Measurements from ENCODE around the gene PTPRN2. TPM values are rescaled to one million over a fixed set of nuclear protein-coding genes. Genes with fewer than 3 reads are reported as not detected.

The PTPRN2 gene
- total RNA-seq, 1 experiment from 2014 or later, result 1.1 TPM

DNA sequence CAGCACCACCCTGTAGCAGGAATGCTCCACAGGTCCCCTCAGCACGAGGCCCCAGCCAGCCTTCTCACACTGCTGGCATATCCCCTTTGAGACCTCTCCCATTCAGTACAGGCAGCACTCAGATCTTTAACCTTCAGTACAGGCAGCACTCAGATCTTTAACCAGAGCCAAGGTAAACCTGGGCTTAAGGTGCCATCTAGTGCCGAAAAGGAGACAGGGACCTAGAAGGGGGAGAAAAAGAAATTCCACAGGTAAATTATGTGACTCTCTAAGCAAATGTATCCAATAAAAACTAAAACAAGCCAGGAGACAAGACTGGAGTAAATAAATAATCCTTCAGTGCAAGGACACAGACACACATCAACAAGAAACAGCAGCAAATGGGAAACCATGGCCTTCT lies 358.6 kb downstream of the PTPRN2 start:
- Histone ChIP-seq H3K4me3 (ENCODE audit: low read depth in 2 of 2, low read length in 2 of 2) (no peak overlapping the region), H3K27ac (ENCODE audit: low read length) (no peak overlapping the region), H3K9me3 (ENCODE audit: control insufficient read depth, insufficient read depth, low read depth, low read length) (peaks cover 4% of the 10 kb centered on the region; the same call in 1 of the 2 replicates), H3K36me3 (ENCODE audit: control insufficient read depth, insufficient read depth, low read length) (no peaks in the 10 kb centered on the region), H3K27me3 (ENCODE audit: control insufficient read depth, insufficient read depth, low read length) (peaks cover 16% of the 10 kb centered on the region), H3K4me1 (ENCODE audit: control insufficient read depth, insufficient read depth, low read length) (no peaks in the 10 kb centered on the region)
- intact Hi-C loops (cut with micrococcal nuclease; ENCODE audit: unreplicated experiment), result loop anchor here (2.0 kb wide), 1 partner anchor 174 kb away; no protein-coding TSS in a partner anchor
- TF ChIP-seq, protein P1, sequence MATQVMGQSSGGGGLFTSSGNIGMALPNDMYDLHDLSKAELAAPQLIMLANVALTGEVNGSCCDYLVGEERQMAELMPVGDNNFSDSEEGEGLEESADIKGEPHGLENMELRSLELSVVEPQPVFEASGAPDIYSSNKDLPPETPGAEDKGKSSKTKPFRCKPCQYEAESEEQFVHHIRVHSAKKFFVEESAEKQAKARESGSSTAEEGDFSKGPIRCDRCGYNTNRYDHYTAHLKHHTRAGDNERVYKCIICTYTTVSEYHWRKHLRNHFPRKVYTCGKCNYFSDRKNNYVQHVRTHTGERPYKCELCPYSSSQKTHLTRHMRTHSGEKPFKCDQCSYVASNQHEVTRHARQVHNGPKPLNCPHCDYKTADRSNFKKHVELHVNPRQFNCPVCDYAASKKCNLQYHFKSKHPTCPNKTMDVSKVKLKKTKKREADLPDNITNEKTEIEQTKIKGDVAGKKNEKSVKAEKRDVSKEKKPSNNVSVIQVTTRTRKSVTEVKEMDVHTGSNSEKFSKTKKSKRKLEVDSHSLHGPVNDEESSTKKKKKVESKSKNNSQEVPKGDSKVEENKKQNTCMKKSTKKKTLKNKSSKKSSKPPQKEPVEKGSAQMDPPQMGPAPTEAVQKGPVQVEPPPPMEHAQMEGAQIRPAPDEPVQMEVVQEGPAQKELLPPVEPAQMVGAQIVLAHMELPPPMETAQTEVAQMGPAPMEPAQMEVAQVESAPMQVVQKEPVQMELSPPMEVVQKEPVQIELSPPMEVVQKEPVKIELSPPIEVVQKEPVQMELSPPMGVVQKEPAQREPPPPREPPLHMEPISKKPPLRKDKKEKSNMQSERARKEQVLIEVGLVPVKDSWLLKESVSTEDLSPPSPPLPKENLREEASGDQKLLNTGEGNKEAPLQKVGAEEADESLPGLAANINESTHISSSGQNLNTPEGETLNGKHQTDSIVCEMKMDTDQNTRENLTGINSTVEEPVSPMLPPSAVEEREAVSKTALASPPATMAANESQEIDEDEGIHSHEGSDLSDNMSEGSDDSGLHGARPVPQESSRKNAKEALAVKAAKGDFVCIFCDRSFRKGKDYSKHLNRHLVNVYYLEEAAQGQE (IDR thresholded peaks at IDR 0.05; ENCODE audit: insufficient read depth in 1 of 2, low read depth in 2 of 2, low read length in 1 of 2), result no peak
- TF ChIP-seq, protein P2, sequence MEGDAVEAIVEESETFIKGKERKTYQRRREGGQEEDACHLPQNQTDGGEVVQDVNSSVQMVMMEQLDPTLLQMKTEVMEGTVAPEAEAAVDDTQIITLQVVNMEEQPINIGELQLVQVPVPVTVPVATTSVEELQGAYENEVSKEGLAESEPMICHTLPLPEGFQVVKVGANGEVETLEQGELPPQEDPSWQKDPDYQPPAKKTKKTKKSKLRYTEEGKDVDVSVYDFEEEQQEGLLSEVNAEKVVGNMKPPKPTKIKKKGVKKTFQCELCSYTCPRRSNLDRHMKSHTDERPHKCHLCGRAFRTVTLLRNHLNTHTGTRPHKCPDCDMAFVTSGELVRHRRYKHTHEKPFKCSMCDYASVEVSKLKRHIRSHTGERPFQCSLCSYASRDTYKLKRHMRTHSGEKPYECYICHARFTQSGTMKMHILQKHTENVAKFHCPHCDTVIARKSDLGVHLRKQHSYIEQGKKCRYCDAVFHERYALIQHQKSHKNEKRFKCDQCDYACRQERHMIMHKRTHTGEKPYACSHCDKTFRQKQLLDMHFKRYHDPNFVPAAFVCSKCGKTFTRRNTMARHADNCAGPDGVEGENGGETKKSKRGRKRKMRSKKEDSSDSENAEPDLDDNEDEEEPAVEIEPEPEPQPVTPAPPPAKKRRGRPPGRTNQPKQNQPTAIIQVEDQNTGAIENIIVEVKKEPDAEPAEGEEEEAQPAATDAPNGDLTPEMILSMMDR (IDR thresholded peaks at IDR 0.05), result peak; percentile 40
- no peak for TF ChIP-seq TCF7L2 (IDR thresholded peaks at IDR 0.05; ENCODE audit: low read depth, low read length)
- TF ChIP-seq POLR2AphosphoS5 (IDR thresholded peaks at IDR 0.05; ENCODE audit: low read depth, low read length), result no peak
- TF ChIP-seq SIN3A (IDR thresholded peaks at IDR 0.05; ENCODE audit: borderline replicate concordance, insufficient read depth, low read depth, low read length), result no peak
- ChIA-PET CTCF (no interaction called here), POLR2A (no interaction called here)
- peak; percentile 74; the same call in 1 of the 2 replicates for ATAC-seq
- in situ Hi-C loops (cut with HindIII; ENCODE audit: low pct_unique_long_range_greater_than_20kb, low sequenced_read_pairs), result no loop called here
- no TSS peak for BruUV-seq (replicated peaks)
- no peak for DNase-seq (ENCODE audit: low read depth, low spot score)

DNA sequence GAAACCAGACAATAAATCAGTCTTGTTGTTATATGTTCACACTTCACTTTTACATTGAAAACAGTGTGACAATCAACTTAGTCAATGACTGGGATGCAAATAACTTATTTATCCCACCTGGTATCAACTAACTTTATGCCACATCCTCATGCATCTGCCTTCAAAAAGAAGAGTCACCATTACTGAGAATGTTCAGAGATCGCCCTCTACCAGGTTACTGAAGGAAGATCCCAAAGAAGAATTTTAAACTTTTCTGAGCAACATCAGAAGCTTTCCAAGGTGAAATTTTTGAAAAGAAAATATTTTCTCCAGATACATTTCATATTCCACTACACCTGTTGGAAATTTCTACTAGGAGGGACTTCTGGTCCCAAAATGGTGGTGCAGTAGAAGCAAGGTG lies 359.5 kb downstream of the PTPRN2 start:
- TF ChIP-seq, protein P1 (IDR thresholded peaks at IDR 0.05; ENCODE audit: insufficient read depth in 1 of 2, low read depth in 2 of 2, low read length in 1 of 2), result no peak
- TF ChIP-seq SIN3A (IDR thresholded peaks at IDR 0.05; ENCODE audit: borderline replicate concordance, insufficient read depth, low read depth, low read length) (no peak), POLR2AphosphoS5 (IDR thresholded peaks at IDR 0.05; ENCODE audit: low read depth, low read length) (no peak), TCF7L2 (IDR thresholded peaks at IDR 0.05; ENCODE audit: low read depth, low read length) (no peak)
- TF ChIP-seq, protein P2 (IDR thresholded peaks at IDR 0.05), result no peak
- no peak for DNase-seq (ENCODE audit: low read depth, low spot score)
- ChIA-PET POLR2A (no interaction called here), CTCF (no interaction called here)
- Histone ChIP-seq H3K4me1 (ENCODE audit: control insufficient read depth, insufficient read depth, low read length) (no peaks in the 10 kb centered on the region), H3K4me3 (ENCODE audit: low read depth in 2 of 2, low read length in 2 of 2) (no peak overlapping the region), H3K27ac (ENCODE audit: low read length) (no peak overlapping the region), H3K9me3 (ENCODE audit: control insufficient read depth, insufficient read depth, low read depth, low read length) (peaks cover 4% of the 10 kb centered on the region; the same call in 1 of the 2 replicates), H3K36me3 (ENCODE audit: control insufficient read depth, insufficient read depth, low read length) (no peaks in the 10 kb centered on the region), H3K27me3 (ENCODE audit: control insufficient read depth, insufficient read depth, low read length) (peaks cover 16% of the 10 kb centered on the region)
- in situ Hi-C loops (cut with HindIII; ENCODE audit: low pct_unique_long_range_greater_than_20kb, low sequenced_read_pairs) (no loop called here), intact Hi-C loops (cut with micrococcal nuclease; ENCODE audit: unreplicated experiment) (loop anchor here (2.0 kb wide), 1 partner anchor 173 kb away; no protein-coding TSS in a partner anchor)
- BruUV-seq (replicated peaks), result no TSS peak
- ATAC-seq, result no peak
